H9 (cell line): ENCODE measurements around the gene C20orf96. TPM values are rescaled to one million over a fixed set of nuclear protein-coding genes. Genes with fewer than 3 reads are reported as not detected.

Experiments
- DNase-seq: peaks from one replicate; pipeline ENCODE4 v3.0.0-alpha.2; 2017
- H2AFZ ChIP-seq: one replicate; pipeline ENCODE4 v1.6.1; 2013; ENCODE audit warnings: mild to moderate bottlenecking, low read length, control low read depth, moderate library complexity
- H2AK5ac ChIP-seq: 2 replicates; pipeline ENCODE4 v1.6.1; 2013; ENCODE audit warnings: low read length, control low read depth, mixed read lengths; ENCODE audit not compliant: insufficient read length
- H2BK120ac ChIP-seq: one replicate; pipeline ENCODE4 v1.6.1; 2013; ENCODE audit warnings: low read depth, mild to moderate bottlenecking, low read length, control low read depth, inconsistent platforms; ENCODE audit not compliant: poor library complexity, severe bottlenecking
- H2BK12ac ChIP-seq: 2 replicates; pipeline ENCODE4 v1.6.1; 2013; ENCODE audit warnings: low read length, control low read depth, mixed read lengths, low read depth; ENCODE audit not compliant: insufficient read length
- H2BK15ac ChIP-seq: 2 replicates; pipeline ENCODE4 v1.6.1; 2013; ENCODE audit warnings: low read depth, low read length, control low read depth
- H2BK20ac ChIP-seq: one replicate; pipeline ENCODE4 v1.6.1; 2013; ENCODE audit warnings: low read depth, mild to moderate bottlenecking, low read length, control low read depth, inconsistent platforms; ENCODE audit not compliant: poor library complexity, severe bottlenecking
- H2BK5ac ChIP-seq: 2 replicates; pipeline ENCODE4 v1.6.1; 2013; ENCODE audit warnings: low read length, control low read depth, mixed read lengths; ENCODE audit not compliant: insufficient read length
- H3K14ac ChIP-seq: 2 replicates; pipeline ENCODE4 v1.6.1; 2013; ENCODE audit warnings: low read length, control low read depth; ENCODE audit not compliant: insufficient read depth
- H3K18ac ChIP-seq: 2 replicates; pipeline ENCODE4 v1.6.1; 2013; ENCODE audit warnings: low read depth, mild to moderate bottlenecking, mixed read lengths, low read length, control low read depth; ENCODE audit not compliant: insufficient read length
- H3K23ac ChIP-seq: 2 replicates; pipeline ENCODE4 v1.6.1; 2013; ENCODE audit warnings: low read length, control low read depth, mixed read lengths, low read depth; ENCODE audit not compliant: insufficient read length
- H3K23me2 ChIP-seq: 2 replicates; pipeline ENCODE4 v1.6.1; 2013; ENCODE audit warnings: low read depth, mild to moderate bottlenecking, mixed read lengths, low read length, control low read depth; ENCODE audit not compliant: insufficient read length, poor library complexity, severe bottlenecking
- H3K27ac ChIP-seq: 2 replicates; pipeline ENCODE4 v1.5.1; 2013; ENCODE audit warnings: low read length, control low read depth, mixed read lengths, low read depth; ENCODE audit not compliant: insufficient read length
- H3K27me3 ChIP-seq: 2 replicates; pipeline ENCODE4 v1.6.1; 2013; ENCODE audit warnings: low read length, control low read depth, inconsistent platforms; ENCODE audit not compliant: insufficient read depth
- H3K4ac ChIP-seq: 2 replicates; pipeline ENCODE4 v1.6.1; 2013; ENCODE audit warnings: low read depth, mild to moderate bottlenecking, control low read depth, inconsistent platforms, low read length, moderate library complexity
- H3K4me1 ChIP-seq: 2 replicates; pipeline ENCODE4 v1.6.1; 2013; ENCODE audit warnings: low read length, control low read depth, inconsistent platforms; ENCODE audit not compliant: insufficient read depth
- H3K4me2 ChIP-seq: 2 replicates; pipeline ENCODE4 v1.6.1; 2013; ENCODE audit warnings: low read length, control low read depth, mixed read lengths; ENCODE audit not compliant: insufficient read length, insufficient read depth
- H3K56ac ChIP-seq: 2 replicates; pipeline ENCODE4 v1.6.1; 2013; ENCODE audit warnings: low read depth, mild to moderate bottlenecking, mixed read lengths, low read length, control low read depth; ENCODE audit not compliant: insufficient read length
- H3K79me1 ChIP-seq: 2 replicates; pipeline ENCODE4 v1.6.1; 2013; ENCODE audit warnings: low read depth, mild to moderate bottlenecking, moderate library complexity, low read length, control low read depth, inconsistent platforms; ENCODE audit not compliant: insufficient read depth, poor library complexity, severe bottlenecking
- H3K79me2 ChIP-seq: 2 replicates; pipeline ENCODE4 v1.6.1; 2013; ENCODE audit warnings: low read length, control low read depth, inconsistent platforms; ENCODE audit not compliant: insufficient read depth
- H3K9ac ChIP-seq: 2 replicates; pipeline ENCODE4 v1.6.1; 2013; ENCODE audit warnings: low read length, control low read depth, mixed read lengths; ENCODE audit not compliant: insufficient read length; ENCODE audit errors: extremely low read depth
- H3K9me3 ChIP-seq: one replicate; pipeline ENCODE4 v1.6.1; 2013; ENCODE audit warnings: low read depth, low read length, inconsistent platforms; ENCODE audit not compliant: control insufficient read depth
- H3T11ph ChIP-seq: one replicate; pipeline ENCODE4 v1.6.1; 2013; ENCODE audit warnings: mild to moderate bottlenecking, low read length, control low read depth, inconsistent platforms
- H4K20me1 ChIP-seq: one replicate; pipeline ENCODE4 v1.6.1; 2013; ENCODE audit not compliant: control insufficient read depth, insufficient read length, insufficient read depth
- H4K5ac ChIP-seq: 2 replicates; pipeline ENCODE4 v1.6.1; 2013; ENCODE audit warnings: low read depth, mild to moderate bottlenecking, mixed read lengths, low read length, control low read depth; ENCODE audit not compliant: insufficient read length
- H4K8ac ChIP-seq: replicated peaks from 2 replicates; pipeline ENCODE4 v1.6.1; 2013; ENCODE audit warnings: low read length, control low read depth, mixed read lengths, low read depth; ENCODE audit not compliant: insufficient read length
- H4K91ac ChIP-seq: 2 replicates; pipeline ENCODE4 v1.6.1; 2013; ENCODE audit warnings: low read depth, mild to moderate bottlenecking, moderate library complexity, mixed read lengths, low read length, control low read depth; ENCODE audit not compliant: insufficient read length
- H3K27ac Mint-ChIP-seq, 3 experiments: 2 replicates in 2 of 3; 3 replicates in 1 of 3; pipeline ENCODE4 v1.8.0; 2020 to 2021; ENCODE audit warnings: mixed read lengths in 3 of 3, mild to moderate bottlenecking in 1 of 3, moderate library complexity in 1 of 3
- H3K27me3 Mint-ChIP-seq: 2 replicates; pipeline ENCODE4 v1.8.0; 2021; ENCODE audit warnings: low read depth, mild to moderate bottlenecking, moderate library complexity, mixed read lengths
- H3K36me3 Mint-ChIP-seq, 3 experiments: 2 replicates in 2 of 3; 3 replicates in 1 of 3; pipeline ENCODE4 v1.8.0; 2020 to 2021; ENCODE audit warnings: low read depth in 3 of 3, mixed read lengths in 3 of 3; ENCODE audit not compliant: insufficient read depth in 1 of 3
- H3K4me1 Mint-ChIP-seq, 2 experiments: 2 replicates each; pipeline ENCODE4 v1.8.0; 2020; ENCODE audit warnings: mixed read lengths in 2 of 2
- H3K4me3 Mint-ChIP-seq, 2 experiments: 2 replicates in 1 of 2; 3 replicates in 1 of 2; pipeline ENCODE4 v1.8.0; 2020 to 2021; ENCODE audit warnings: mild to moderate bottlenecking in 2 of 2, mixed read lengths in 2 of 2, moderate library complexity in 1 of 2
- H3K9me3 Mint-ChIP-seq, 2 experiments: 2 replicates in 1 of 2; 3 replicates in 1 of 2; pipeline ENCODE4 v1.8.0; 2020; ENCODE audit warnings: mild to moderate bottlenecking in 2 of 2, mixed read lengths in 2 of 2, moderate library complexity in 1 of 2
- WGBS: extraction: QIAGEN DNeasy Blood & Tissue Kit; methylation state at CpG from one replicate; pipeline ENCODE4 v1.1.7; 2013; ENCODE audit warnings: missing lambda C conversion rate, low lambda C conversion rate, mixed read lengths; ENCODE audit not compliant: insufficient read length; ENCODE audit errors: extremely low coverage; 5-methylcytosine and 5-hydroxymethylcytosine counted together
- total RNA-seq: library from RNA; stranded (reverse); gene quantifications from 2 replicates; pipeline ENCODE4 v1.2.1, GENCODE V29; 2021
- TF ChIP-seq, protein P1 (sequence below): fragments of 200-600 bp; sonication (generic); conservative IDR thresholded peaks from 3 replicates; pipeline ENCODE4 v1.8.0; 2021; ENCODE audit warnings: antibody characterized with exemption, mild to moderate bottlenecking

The C20orf96 gene
- total RNA-seq, 1 experiment from 2014 or later: 14.5 TPM

DNA sequence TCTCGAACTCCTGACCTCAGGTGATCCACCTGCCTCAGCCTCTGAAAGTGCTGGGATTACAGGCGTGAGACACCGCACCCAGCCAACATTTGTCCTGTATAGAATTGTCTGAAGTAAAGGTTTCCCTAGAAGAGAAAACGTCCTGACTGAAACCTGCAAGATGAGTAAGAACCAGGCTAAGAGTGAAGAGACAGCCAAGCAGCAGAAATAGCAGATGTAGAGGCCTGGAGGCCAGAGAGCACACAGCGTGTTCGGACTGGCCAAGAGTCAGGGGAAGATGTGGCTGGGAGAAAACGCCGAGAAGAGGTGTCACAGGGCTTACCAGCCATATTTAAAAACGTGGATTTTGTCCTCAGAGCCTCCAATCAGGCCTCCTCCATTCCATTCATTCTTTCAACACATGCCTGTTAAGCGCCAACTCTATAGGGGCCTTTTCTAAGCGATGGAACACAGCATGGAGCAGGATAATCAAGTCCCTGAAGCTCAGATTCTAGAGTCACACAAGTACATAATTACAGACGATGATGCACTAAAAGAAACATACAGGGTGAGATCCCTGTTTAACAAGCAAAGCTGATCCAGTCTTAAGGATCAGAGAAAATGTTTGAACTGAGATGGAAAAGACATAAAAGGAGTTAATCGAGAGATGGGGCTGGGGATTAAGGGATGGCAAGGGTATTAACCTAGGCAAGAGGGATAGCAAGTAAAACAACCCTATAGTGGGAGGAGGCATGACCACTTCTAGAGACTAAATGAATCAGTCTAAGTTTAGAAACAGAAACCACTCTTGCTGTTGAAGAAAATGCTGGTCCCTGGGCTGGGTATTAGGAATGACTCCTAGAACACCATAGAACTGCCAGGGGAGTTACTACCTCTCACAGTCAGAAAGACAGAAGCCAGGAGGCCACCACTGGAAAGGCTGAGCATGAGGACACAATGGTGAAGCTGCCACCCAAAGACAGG is 11.6 kb upstream of the C20orf96 start:
- no peak overlapping the region for H2BK12ac ChIP-seq
- H3K27ac Mint-ChIP-seq: peak overlapping the region in 2 of 3 experiments; percentile 42 to 94; a peak in 3 of 7 replicates
- H2BK20ac ChIP-seq: no peak overlapping the region
- no peak overlapping the region for H3K4ac ChIP-seq
- peaks cover 41 to 44% of the 10 kb centered on the region in 2 experiments for H3K4me1 Mint-ChIP-seq
- no peak overlapping the region for H2BK15ac ChIP-seq
- no peak overlapping the region for H2BK5ac ChIP-seq
- H3K4me3 Mint-ChIP-seq: peak overlapping the region in 1 of 2 experiments; percentile 99; a peak in 3 of 5 replicates
- no peaks in the 10 kb centered on the region for H4K20me1 ChIP-seq
- H3K18ac ChIP-seq: no peak overlapping the region
- H2AK5ac ChIP-seq: no peak overlapping the region
- no peak overlapping the region for H2BK120ac ChIP-seq
- peaks cover 24% of the 10 kb centered on the region for H3K23me2 ChIP-seq
- H3K9ac ChIP-seq: no peak overlapping the region
- TF ChIP-seq, protein P1, sequence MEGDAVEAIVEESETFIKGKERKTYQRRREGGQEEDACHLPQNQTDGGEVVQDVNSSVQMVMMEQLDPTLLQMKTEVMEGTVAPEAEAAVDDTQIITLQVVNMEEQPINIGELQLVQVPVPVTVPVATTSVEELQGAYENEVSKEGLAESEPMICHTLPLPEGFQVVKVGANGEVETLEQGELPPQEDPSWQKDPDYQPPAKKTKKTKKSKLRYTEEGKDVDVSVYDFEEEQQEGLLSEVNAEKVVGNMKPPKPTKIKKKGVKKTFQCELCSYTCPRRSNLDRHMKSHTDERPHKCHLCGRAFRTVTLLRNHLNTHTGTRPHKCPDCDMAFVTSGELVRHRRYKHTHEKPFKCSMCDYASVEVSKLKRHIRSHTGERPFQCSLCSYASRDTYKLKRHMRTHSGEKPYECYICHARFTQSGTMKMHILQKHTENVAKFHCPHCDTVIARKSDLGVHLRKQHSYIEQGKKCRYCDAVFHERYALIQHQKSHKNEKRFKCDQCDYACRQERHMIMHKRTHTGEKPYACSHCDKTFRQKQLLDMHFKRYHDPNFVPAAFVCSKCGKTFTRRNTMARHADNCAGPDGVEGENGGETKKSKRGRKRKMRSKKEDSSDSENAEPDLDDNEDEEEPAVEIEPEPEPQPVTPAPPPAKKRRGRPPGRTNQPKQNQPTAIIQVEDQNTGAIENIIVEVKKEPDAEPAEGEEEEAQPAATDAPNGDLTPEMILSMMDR: no peak
- no peak overlapping the region for H3K14ac ChIP-seq
- H4K5ac ChIP-seq: no peak overlapping the region
- H3K27me3 ChIP-seq: no peaks in the 10 kb centered on the region
- no peak for DNase-seq
- H3K79me1 ChIP-seq: no peaks in the 10 kb centered on the region
- no peak overlapping the region for H3K27ac ChIP-seq
- peaks cover 17% of the 10 kb centered on the region; the same call in 1 of the 2 replicates for H3K79me2 ChIP-seq
- H4K8ac ChIP-seq: no peak overlapping the region
- no peak overlapping the region for H3K56ac ChIP-seq
- peaks cover 10% of the 10 kb centered on the region for H3K27me3 Mint-ChIP-seq
- WGBS: no CpG with 5 or more reads among the region's 13 CpGs
- no peaks in the 10 kb centered on the region; a peak in 1 of 5 replicates for H3K9me3 Mint-ChIP-seq
- no peak overlapping the region for H3K4me2 ChIP-seq
- no peak overlapping the region for H4K91ac ChIP-seq
- H2AFZ ChIP-seq: no peak overlapping the region
- peaks cover 14 to 17% (median 15%) of the 10 kb centered on the region in 3 experiments for H3K36me3 Mint-ChIP-seq
- H3T11ph ChIP-seq: no peak overlapping the region
- H3K4me1 ChIP-seq: peaks cover 10% of the 10 kb centered on the region; the same call in 1 of the 2 replicates
- no peaks in the 10 kb centered on the region for H3K9me3 ChIP-seq
- no peak overlapping the region for H3K23ac ChIP-seq
